DND-41 (cell line): Measurements from ENCODE around the gene TRA2B.

Experiments
- ATAC-seq: fragments of 200-7000 bp; cut with Tn5 transposase; 3 replicates; pipeline ENCODE4 v1.9.1; 2021; ENCODE audit warnings: low read depth; ENCODE audit not compliant: insufficient read depth
- DNase-seq: peaks from one replicate; pipeline ENCODE4 v3.0.0-alpha.2; 2020
- H2AFZ ChIP-seq: 2 replicates; pipeline ENCODE4 v1.6.0; 2012; ENCODE audit warnings: low read depth, low read length
- H3K27ac ChIP-seq: 2 replicates; pipeline ENCODE4 v1.5.1; 2012; ENCODE audit warnings: low read length, inconsistent platforms
- H3K27me3 ChIP-seq: fragments of 200-600 bp; sonication (generic); 2 replicates; pipeline ENCODE4 v1.6.0; 2012; ENCODE audit warnings: low read length, mild to moderate bottlenecking, inconsistent platforms; ENCODE audit not compliant: insufficient read depth, poor library complexity
- H3K36me3 ChIP-seq: 2 replicates; pipeline ENCODE4 v1.5.1; 2012; ENCODE audit warnings: low read length, inconsistent platforms; ENCODE audit not compliant: insufficient read depth
- H3K4me1 ChIP-seq: 2 replicates; pipeline ENCODE4 v1.5.1; 2012; ENCODE audit warnings: mild to moderate bottlenecking, low read length; ENCODE audit not compliant: insufficient read depth
- H3K4me2 ChIP-seq: 2 replicates; pipeline ENCODE4 v1.6.0; 2012; ENCODE audit warnings: mild to moderate bottlenecking, moderate library complexity, low read length, inconsistent platforms; ENCODE audit not compliant: insufficient read depth
- H3K4me3 ChIP-seq, 2 experiments: fragments of 200-600 bp in 1 of 2; shearing (Covaris generic) in 1 of 2; 2 replicates each; pipeline ENCODE4 v1.5.1; 2012 to 2016; ENCODE audit warnings: inconsistent platforms in 2 of 2, low read length in 2 of 2, mild to moderate bottlenecking in 2 of 2, low read depth in 1 of 2, moderate library complexity in 1 of 2
- H3K79me2 ChIP-seq: 2 replicates; pipeline ENCODE4 v1.6.0; 2012; ENCODE audit warnings: low read length, inconsistent platforms; ENCODE audit not compliant: insufficient read depth
- H3K9ac ChIP-seq: 2 replicates; pipeline ENCODE4 v1.6.0; 2012; ENCODE audit warnings: low read depth, mild to moderate bottlenecking, inconsistent platforms, low read length, moderate library complexity
- H3K9me3 ChIP-seq: 2 replicates; pipeline ENCODE4 v1.5.1; 2012; ENCODE audit warnings: low read length, moderate library complexity, mild to moderate bottlenecking, inconsistent platforms; ENCODE audit not compliant: insufficient read depth, severe bottlenecking
- H4K20me1 ChIP-seq: 2 replicates; pipeline ENCODE4 v1.6.0; 2012; ENCODE audit warnings: low read length; ENCODE audit not compliant: insufficient read depth
- CTCF ChIP-seq: IDR thresholded peaks from 2 replicates; pipeline ENCODE4 v1.5.1; 2012; ENCODE audit warnings: borderline replicate concordance, low read length, moderate library complexity, mild to moderate bottlenecking; ENCODE audit not compliant: poor library complexity, severe bottlenecking; ENCODE audit errors: extremely low read depth
- EZH2 ChIP-seq: IDR thresholded peaks from 3 replicates; pipeline ENCODE4 v1.6.1; 2012; ENCODE audit warnings: borderline replicate concordance, low read depth, mild to moderate bottlenecking, moderate library complexity, low read length, inconsistent platforms; ENCODE audit not compliant: severe bottlenecking

TRA2B gene

GRCh38 chr3:185937689-185938374 is at the start of gene TRA2B:
TSS of gene TRA2B (minus strand) at chr3:185938014. CDS start at chr3:185937860, 154 bp downstream.
- TF ChIP-seq CTCF (peak; percentile 61), EZH2 (no peak)
- Histone ChIP-seq H3K4me2 (peak within 1 kb of the TSS; percentile 82), H3K36me3 (peaks cover 41% of the 10 kb centered on the region), H3K27me3 (no peaks in the 10 kb centered on the region), H3K79me2 (peaks cover 58% of the 10 kb centered on the region), H3K4me3 (peak within 1 kb of the TSS; percentile 68 to 91), H2AFZ (peak within 1 kb of the TSS; percentile 68), H3K9me3 (no peaks in the 10 kb centered on the region), H4K20me1 (peaks cover 46% of the 10 kb centered on the region), H3K27ac (peak within 1 kb of the TSS; percentile 99), H3K4me1 (peaks cover 38% of the 10 kb centered on the region), H3K9ac (peak within 1 kb of the TSS; percentile 98)
- DNase-seq (peak; percentile 99), ATAC-seq (peak; percentile 86)

GRCh38 chr3:185986198-185986777 is 48.5 kb upstream of the TRA2B start:
- H2AFZ ChIP-seq: no peak overlapping the region
- H3K27me3 ChIP-seq: no peaks in the 10 kb centered on the region
- no peaks in the 10 kb centered on the region for H3K36me3 ChIP-seq
- H3K4me2 ChIP-seq: no peak overlapping the region
- no peaks in the 10 kb centered on the region for H3K79me2 ChIP-seq
- no peak overlapping the region for H3K4me3 ChIP-seq
- no peak overlapping the region for H3K27ac ChIP-seq
- DNase-seq (no peak), ATAC-seq (no peak)
- no peaks in the 10 kb centered on the region for H3K9me3 ChIP-seq
- H3K4me1 ChIP-seq: no peaks in the 10 kb centered on the region
- no peak for TF ChIP-seq EZH2
- TF ChIP-seq CTCF: no peak
- no peak overlapping the region for H3K9ac ChIP-seq
- peaks cover 4% of the 10 kb centered on the region; the same call in 1 of the 2 replicates for H4K20me1 ChIP-seq

GRCh38 chr3:185984203-185984602 is 46.4 kb upstream of the TRA2B start:
- TF ChIP-seq EZH2 (no peak), CTCF (no peak)
- peaks cover 4% of the 10 kb centered on the region; the same call in 1 of the 2 replicates for H4K20me1 ChIP-seq
- ATAC-seq (no peak), DNase-seq (no peak)
- H2AFZ ChIP-seq: no peak overlapping the region
- H3K9me3 ChIP-seq: no peaks in the 10 kb centered on the region
- H3K27ac ChIP-seq: no peak overlapping the region
- H3K27me3 ChIP-seq: no peaks in the 10 kb centered on the region
- H3K4me2 ChIP-seq: no peak overlapping the region
- H3K9ac ChIP-seq: no peak overlapping the region
- no peak overlapping the region for H3K4me3 ChIP-seq
- no peaks in the 10 kb centered on the region for H3K4me1 ChIP-seq
- no peaks in the 10 kb centered on the region for H3K79me2 ChIP-seq
- no peaks in the 10 kb centered on the region for H3K36me3 ChIP-seq
